Measurements from ENCODE around the gene CTNNA1. TPM values are rescaled to one million over a fixed set of nuclear protein-coding genes. Genes with fewer than 3 reads are reported as not detected.

The CTNNA1 gene
- total and polyA plus RNA-seq, 9 of the 15 experiments (the other 6 are each of a cell fraction or from before 2014, with no cell fraction given): 29.6 to 117 (median 89.1) TPM

GRCh38 chr5:138935466-138935865 is 182.2 kb downstream of the CTNNA1 start:
- H3K9me1 ChIP-seq (ENCODE audit: control insufficient read depth, insufficient read depth, low read length): no peaks in the 10 kb centered on the region
- in situ Hi-C loops (cut with MboI) (no loop called here), intact Hi-C loops (cut with micrococcal nuclease) (loop anchor here (10.0 kb wide), 1 partner anchor 291 kb away; no protein-coding TSS in a partner anchor)
- no peak overlapping the region for H3K27ac ChIP-seq (ENCODE audit: extremely low read depth, low read depth, low read length)
- no peaks in the 10 kb centered on the region for H3K27me3 ChIP-seq (ENCODE audit: control insufficient read depth in 2 of 2, insufficient read depth in 2 of 2, low read length in 2 of 2)
- H2AFZ ChIP-seq (ENCODE audit: low read depth, low read length): no peak overlapping the region
- DNase-seq (ENCODE audit: extremely low read depth in 1 of 4, low spot score in 3 of 4): no peak
- H3K4me3 ChIP-seq: no peak overlapping the region
- H3K36me3 ChIP-seq (ENCODE audit: control insufficient read depth, insufficient read depth, low read length): peaks cover 46% of the 10 kb centered on the region; the same call in 2 of the 3 replicates
- CTCF ChIA-PET (ENCODE audit: low intra/inter-chr PET ratio): no interaction called here
- POLR2A ChIA-PET: interaction anchor here (1.1 to 1.4 kb wide), 2 partner anchors 11 to 220 kb away, joined by 3 to 5 read pairs; no protein-coding TSS in a partner anchor
- no peak overlapping the region for H3K4me2 ChIP-seq (ENCODE audit: insufficient read depth, low read length)
- BruUV-seq (replicated peaks): no TSS peak
- no peak for FAIRE-seq
- ATAC-seq: no peak
- 89% methylated on average over 5 of the region's 10 CpGs for WGBS (ENCODE audit: insufficient coverage, low coverage, missing lambda C conversion rate)
- H3K9me3 ChIP-seq (replicated peaks; ENCODE audit: control insufficient read depth, insufficient read depth, low read depth, low read length): no peaks in the 10 kb centered on the region
- TF ChIP-seq SUPT5H (IDR thresholded peaks at IDR 0.05): 0 out of 2 replicates have a peak, but pooled peaks have one; percentile 11
- no peak for TF ChIP-seq PPARD (CRISPR knock-in tag; IDR thresholded peaks at IDR 0.05)
- no peak for TF ChIP-seq ZNF23 (CRISPR knock-in tag; IDR thresholded peaks at IDR 0.05)
- TF ChIP-seq CBX2 (IDR thresholded peaks at IDR 0.05; ENCODE audit: insufficient read depth, low read length, poor library complexity, severe bottlenecking): no peak
- 0 out of 2 replicates have a peak, but pooled peaks have one; percentile 27 for TF ChIP-seq POLR2A (conservative IDR thresholded peaks at IDR 0.05)
- peak; percentile 36; the same call in 1 of the 2 replicates for TF ChIP-seq POLR2AphosphoS2 (IDR thresholded peaks at IDR 0.05; ENCODE audit: low read length)
- H4K20me1 ChIP-seq (replicated peaks; ENCODE audit: control insufficient read depth, insufficient read depth, low read length): peaks cover 7% of the 10 kb centered on the region; the same call in 1 of the 2 replicates
- 0 out of 5 replicates have a peak, but pooled peaks cover 0 to 2% of the 10 kb centered on the region in 2 experiments for H3K4me1 ChIP-seq (replicated peaks in 1 of 2; ENCODE audit: control insufficient read depth in 2 of 2, insufficient read depth in 2 of 2, low read length in 2 of 2)
- no peaks in the 10 kb centered on the region for H3K79me2 ChIP-seq (ENCODE audit: control insufficient read depth, insufficient read depth, low read length)
- H3K9ac ChIP-seq (ENCODE audit: insufficient read depth in 1 of 2, low read depth in 2 of 2, low read length in 2 of 2): no peak overlapping the region

Measured in K562 (cell line).